HepG2 (cell line): Measurements from ENCODE around the gene SOS2. TPM values are rescaled to one million over a fixed set of nuclear protein-coding genes. Genes with fewer than 3 reads are reported as not detected.

Experiments
- FOSL1 ChIP-seq: sonication (generic); formaldehyde crosslinking; IDR thresholded peaks from 2 replicates; pipeline ENCODE4 v1.9.0; 2021; ENCODE audit warnings: missing genetic modification reagents, borderline replicate concordance
- FOXA3 ChIP-seq: IDR thresholded peaks from 2 replicates; pipeline ENCODE4 v1.6.1; 2016; ENCODE audit warnings: missing genetic modification reagents, missing compliant biosample characterization
- HMG20B ChIP-seq: conservative IDR thresholded peaks from 2 replicates; pipeline ENCODE4 v1.6.1; 2016; ENCODE audit warnings: missing genetic modification reagents, missing compliant biosample characterization
- HOXA5 ChIP-seq: sonication (generic); formaldehyde crosslinking; IDR thresholded peaks from 2 replicates; pipeline ENCODE4 v1.4.0; 2020; ENCODE audit warnings: missing genetic modification reagents
- IRX3 ChIP-seq: sonication (generic); formaldehyde crosslinking; IDR thresholded peaks from 2 replicates; pipeline ENCODE4 v1.8.1; 2023; ENCODE audit warnings: mild to moderate bottlenecking, low read depth, missing genetic modification reagents, borderline replicate concordance
- KMT2A ChIP-seq: sonication (generic); formaldehyde crosslinking; IDR thresholded peaks from 2 replicates; pipeline ENCODE4 v1.4.0; 2020; ENCODE audit warnings: missing genetic modification reagents
- MXD1 ChIP-seq: sonication (generic); formaldehyde crosslinking; IDR thresholded peaks from 2 replicates; pipeline ENCODE4 v1.4.0; 2020; ENCODE audit warnings: mild to moderate bottlenecking, missing genetic modification reagents
- NKX3-1 ChIP-seq: sonication (generic); formaldehyde crosslinking; IDR thresholded peaks from 2 replicates; pipeline ENCODE4 v1.5.0; 2020; ENCODE audit warnings: missing genetic modification reagents
- RBFOX2 ChIP-seq: fragments of 200-400 bp; formaldehyde crosslinking; IDR thresholded peaks from 2 replicates; pipeline ENCODE4 v1.6.1; 2017; ENCODE audit warnings: low read depth, mild to moderate bottlenecking, low read length
- RCOR2 ChIP-seq: IDR thresholded peaks from 2 replicates; pipeline ENCODE4 v1.6.1; 2016; ENCODE audit warnings: missing biosample characterization, missing genetic modification reagents
- RFX1 ChIP-seq: fragments of 450-650 bp; IDR thresholded peaks from 2 replicates; pipeline ENCODE4 v1.6.1; 2017
- SIN3B ChIP-seq: fragments of 150-350 bp; IDR thresholded peaks from 2 replicates; pipeline ENCODE4 v1.6.1; 2014; ENCODE audit warnings: low read length
- SOX13 ChIP-seq, 3 experiments: fragments of 450-650 bp in 1 of 3; sonication (generic) in 1 of 3; formaldehyde crosslinking in 1 of 3; IDR thresholded peaks in 2 of 3; conservative IDR thresholded peaks in 1 of 3; 2 replicates each; pipeline versions ENCODE4 v1.5.0 to v1.6.1; 2016 to 2020; ENCODE audit warnings: antibody characterized with exemption in 1 of 3, mild to moderate bottlenecking in 1 of 3, missing compliant biosample characterization in 1 of 3, missing genetic modification reagents in 1 of 3, moderate library complexity in 1 of 3
- TEAD3 ChIP-seq: optimal IDR thresholded peaks from 2 replicates; pipeline ENCODE3; 2016; ENCODE audit warnings: borderline replicate concordance
- TFDP2 ChIP-seq: sonication (generic); formaldehyde crosslinking; IDR thresholded peaks from 2 replicates; pipeline ENCODE4 v1.4.0; 2020; ENCODE audit warnings: missing genetic modification reagents
- TMF1 ChIP-seq: sonication (generic); formaldehyde crosslinking; IDR thresholded peaks from 2 replicates; pipeline ENCODE4 v1.8.1; 2022; ENCODE audit warnings: low read depth, missing genetic modification reagents
- U2AF1 ChIP-seq: fragments of 200-400 bp; formaldehyde crosslinking; optimal IDR thresholded peaks from 2 replicates; pipeline ENCODE3; 2017; ENCODE audit warnings: mild to moderate bottlenecking, low read depth, low read length
- YY1 ChIP-seq: IDR thresholded peaks from 2 replicates; pipeline ENCODE4 v1.6.1; 2011; ENCODE audit warnings: low read length, low read depth, moderate library complexity, mild to moderate bottlenecking; ENCODE audit not compliant: insufficient read depth, insufficient replicate concordance
- ZBTB33 ChIP-seq: sonication (generic); formaldehyde crosslinking; IDR thresholded peaks from 2 replicates; pipeline ENCODE4 v1.4.0; 2020; ENCODE audit warnings: missing genetic modification reagents
- ZMAT5 ChIP-seq: sonication (generic); formaldehyde crosslinking; IDR thresholded peaks from 2 replicates; pipeline ENCODE4 v1.5.0; 2020; ENCODE audit warnings: mild to moderate bottlenecking, low read depth, missing genetic modification reagents, borderline replicate concordance
- ZNF124 ChIP-seq: sonication (generic); formaldehyde crosslinking; IDR thresholded peaks from 2 replicates; pipeline ENCODE4 v1.4.0; 2020; ENCODE audit warnings: missing genetic modification reagents
- ZNF205 ChIP-seq: IDR thresholded peaks from 2 replicates; pipeline ENCODE4 v1.6.1; 2018; ENCODE audit warnings: missing biosample characterization, missing genetic modification reagents
- ZNF24 ChIP-seq: fragments of 450-650 bp; IDR thresholded peaks from 2 replicates; pipeline ENCODE4 v1.6.1; 2017; ENCODE audit warnings: antibody characterized with exemption, mild to moderate bottlenecking
- ZNF552 ChIP-seq: sonication (generic); formaldehyde crosslinking; IDR thresholded peaks from 2 replicates; pipeline ENCODE4 v1.9.0; 2022; ENCODE audit warnings: missing genetic modification reagents, mild to moderate bottlenecking, borderline replicate concordance
- ZNF720 ChIP-seq: sonication (generic); formaldehyde crosslinking; IDR thresholded peaks from 2 replicates; pipeline ENCODE4 v1.4.0; 2020; ENCODE audit warnings: missing genetic modification reagents
- ZNF749 ChIP-seq: sonication (generic); formaldehyde crosslinking; IDR thresholded peaks from 2 replicates; pipeline ENCODE4 v1.8.0; 2022; ENCODE audit warnings: mild to moderate bottlenecking, missing genetic modification reagents, moderate library complexity, borderline replicate concordance
- polyA plus RNA-seq, 8 experiments: library from polyadenylated mRNA; depleted of rRNA in 3 of 8; stranded (reverse) in 7 of 8; unstranded in 1 of 8; fragments of >200 nt; fragmentation: Illumina TruSeq in 4 of 8; extraction: Trizol in 4 of 8; gene quantifications; 2 replicates each; pipeline versions ENCODE4 v1.2.1 to v1.2.3, GENCODE V29; 2011 to 2016; ENCODE audit warnings: low read depth in 4 of 8, missing spikeins in 1 of 8, mixed read lengths in 1 of 8; ENCODE audit not compliant: insufficient read depth in 1 of 8
- total RNA-seq, 5 experiments: library from RNA; depleted of rRNA; stranded (reverse); fragments of >200 nt; fragmentation: Illumina TruSeq; extraction: Trizol; gene quantifications; 2 replicates each; pipeline ENCODE4 v1.2.3, GENCODE V29; 2016; ENCODE audit warnings: low read depth in 1 of 5

SOS2 gene
- total and polyA plus RNA-seq, 2 of the 13 experiments (the other 11 are each of a cell fraction or from before 2014, with no cell fraction given), result 9.3 to 12.1 TPM

- TF ChIP-seq ZBTB33 (no peak), ZNF124 (CRISPR knock-in tag) (peak; percentile 52; the same call in 1 of the 2 replicates), RFX1 (no peak), FOSL1 (no peak), RBFOX2 (peak; percentile 90), ZNF749 (no peak), SOX13 (IDR thresholded peaks at IDR 0.05) (0 out of 2 replicates have a peak, but pooled peaks have one; percentile 5), SOX13 (CRISPR knock-in tag; conservative IDR thresholded peaks at IDR 0.05 in 1 of 2, IDR thresholded peaks at IDR 0.05 in 1 of 2) (0 out of 4 replicates have a peak, but pooled peaks of 1 of the 2 experiments have one; percentile 35), TEAD3 (CRISPR knock-in tag) (no peak), ZMAT5 (CRISPR knock-in tag) (no peak), ZNF205 (no peak; the same call in 1 of the 2 replicates), MXD1 (peak; percentile 88), TMF1 (CRISPR knock-in tag) (no peak), NKX3-1 (no peak), SIN3B (no peak), FOXA3 (CRISPR knock-in tag) (0 out of 2 replicates have a peak, but pooled peaks have one; percentile 21), KMT2A (CRISPR knock-in tag) (peak; percentile 71), ZNF552 (0 out of 2 replicates have a peak, but pooled peaks have one; percentile 67), IRX3 (no peak), U2AF1 (no peak), YY1 (peak; percentile 62), ZNF720 (CRISPR knock-in tag) (0 out of 2 replicates have a peak, but pooled peaks have one; percentile 20), HMG20B (CRISPR knock-in tag) (0 out of 2 replicates have a peak, but pooled peaks have one; percentile 16), ZNF24 (no peak), TFDP2 (CRISPR knock-in tag) (peak; percentile 58; the same call in 1 of the 2 replicates), HOXA5 (CRISPR knock-in tag) (peak; percentile 83), RCOR2 (no peak)
These were observed at the start of gene SOS2 (continued) for GRCh38 chr14:50231475-50232275.
